Measurements from ENCODE around the gene LONP1.
"Not testable (repeated sequence)": the region's sequence is repeated elsewhere in the genome, so short reads cannot be mapped to it uniquely, and the experiment has no call there.

The LONP1 gene

DNA sequence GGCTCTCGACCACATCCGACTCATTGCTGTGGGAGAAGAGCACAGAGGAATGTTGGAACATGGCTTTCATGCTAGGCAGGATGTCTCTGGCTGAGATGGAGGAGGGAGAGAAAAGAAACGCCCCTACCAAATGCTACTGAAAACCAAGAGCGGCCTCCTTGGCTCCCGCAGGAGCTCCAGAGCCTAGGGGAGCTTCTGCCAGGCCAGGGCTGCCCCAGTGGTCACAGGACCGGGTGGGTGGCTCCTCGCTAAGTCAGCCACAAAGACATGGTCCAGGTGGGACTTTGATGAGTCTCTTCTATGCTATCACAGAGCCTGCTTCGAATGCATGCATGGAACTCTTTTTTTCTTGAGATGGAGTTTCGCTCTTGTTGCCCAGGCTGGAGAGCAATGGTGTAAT, 6.7 kb downstream of the LONP1 start:
- no peak for DNase-seq

DNA sequence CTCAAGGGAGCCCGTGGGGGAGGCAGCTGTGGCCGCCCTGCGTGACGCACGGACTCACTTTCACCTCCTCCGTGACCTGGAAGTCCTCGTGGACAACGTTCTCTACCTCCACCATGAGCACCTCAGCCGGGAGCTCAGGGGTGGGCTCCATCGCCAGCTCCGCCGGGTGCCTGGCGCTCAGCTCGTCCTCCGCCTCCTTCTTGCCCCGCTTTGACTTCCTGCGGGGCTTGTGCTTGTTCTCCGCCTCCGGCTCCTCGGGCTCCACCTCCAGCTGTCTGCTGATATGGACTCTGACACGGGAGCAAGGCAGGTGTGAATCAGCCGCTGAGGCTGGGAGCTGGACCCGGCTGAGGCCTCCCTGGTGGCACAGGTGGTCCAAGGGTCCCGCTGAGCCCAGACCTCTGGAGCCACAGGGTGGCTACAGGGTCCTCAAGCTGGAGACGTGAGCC, 8.2 kb downstream of the LONP1 start:
- DNase-seq = no peak

DNA sequence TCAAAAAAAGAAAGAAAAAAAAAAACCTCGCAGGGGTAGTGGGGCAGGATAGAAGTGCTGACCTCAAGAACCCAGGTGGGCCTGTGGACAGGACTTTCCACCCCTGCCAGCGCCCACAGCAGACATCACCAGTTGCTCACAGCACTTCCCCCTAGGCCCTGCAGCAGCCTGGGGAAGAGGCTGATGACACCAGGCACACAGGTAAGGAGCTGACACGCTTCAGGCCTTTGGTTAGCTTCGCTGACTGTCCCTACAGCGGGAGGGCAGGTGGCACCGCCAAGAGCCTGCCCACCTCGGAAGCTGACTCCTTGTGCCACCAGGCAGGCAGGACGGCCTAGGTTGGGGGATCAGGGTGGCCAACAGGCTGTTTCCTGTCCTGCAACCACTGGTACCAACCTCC, 8.9 kb downstream of the LONP1 start:
- no peak for DNase-seq

DNA sequence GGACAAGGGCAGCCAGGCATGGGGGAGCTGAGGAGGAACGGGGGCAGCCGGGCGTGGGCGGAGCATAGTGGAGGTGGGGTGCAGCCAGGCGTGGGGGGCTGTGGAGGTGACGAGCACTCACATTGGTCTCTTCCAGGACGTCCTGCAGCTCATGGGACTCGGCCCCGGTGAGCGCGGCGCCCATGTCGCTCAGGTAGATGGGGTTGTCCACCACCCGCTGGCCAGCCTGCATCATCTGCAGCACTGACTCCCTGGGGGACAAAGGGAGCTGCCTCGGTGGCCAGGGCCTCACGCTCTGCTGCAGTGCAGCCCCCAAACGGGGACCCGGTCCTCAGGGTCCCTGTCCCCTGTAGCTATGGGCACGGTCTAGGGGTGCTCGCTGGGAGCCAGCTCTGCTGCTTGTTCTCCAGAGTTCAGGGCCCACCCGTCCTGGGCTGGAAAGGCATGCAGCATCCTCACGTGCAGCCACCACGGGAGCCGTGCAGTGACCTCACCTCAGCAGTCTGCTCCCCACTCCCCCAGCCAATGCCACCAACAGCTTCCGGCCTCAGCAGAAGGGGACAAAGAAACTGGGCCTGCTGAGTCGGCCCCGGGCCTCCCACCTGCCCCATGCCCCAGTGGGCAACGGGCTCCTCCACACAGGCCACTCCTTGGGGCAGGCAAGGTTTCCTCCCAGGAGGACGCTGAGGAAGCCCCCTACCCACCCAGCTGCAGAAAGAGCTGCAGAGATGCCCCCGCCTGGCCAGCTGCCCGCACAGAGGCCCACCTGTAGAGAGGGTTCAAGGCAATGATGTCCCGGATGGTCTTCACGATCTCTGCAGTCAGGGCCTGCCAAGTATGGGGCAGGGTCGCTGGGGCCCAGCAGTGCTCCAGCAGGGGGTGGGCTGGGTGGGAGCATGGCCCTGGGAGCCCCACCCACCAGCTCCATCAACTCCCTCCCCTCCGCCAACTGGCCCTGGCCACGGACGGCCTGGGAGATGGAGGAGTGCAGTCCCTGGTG, 12.1 kb downstream of the LONP1 start:
- DNase-seq = no peak

DNA sequence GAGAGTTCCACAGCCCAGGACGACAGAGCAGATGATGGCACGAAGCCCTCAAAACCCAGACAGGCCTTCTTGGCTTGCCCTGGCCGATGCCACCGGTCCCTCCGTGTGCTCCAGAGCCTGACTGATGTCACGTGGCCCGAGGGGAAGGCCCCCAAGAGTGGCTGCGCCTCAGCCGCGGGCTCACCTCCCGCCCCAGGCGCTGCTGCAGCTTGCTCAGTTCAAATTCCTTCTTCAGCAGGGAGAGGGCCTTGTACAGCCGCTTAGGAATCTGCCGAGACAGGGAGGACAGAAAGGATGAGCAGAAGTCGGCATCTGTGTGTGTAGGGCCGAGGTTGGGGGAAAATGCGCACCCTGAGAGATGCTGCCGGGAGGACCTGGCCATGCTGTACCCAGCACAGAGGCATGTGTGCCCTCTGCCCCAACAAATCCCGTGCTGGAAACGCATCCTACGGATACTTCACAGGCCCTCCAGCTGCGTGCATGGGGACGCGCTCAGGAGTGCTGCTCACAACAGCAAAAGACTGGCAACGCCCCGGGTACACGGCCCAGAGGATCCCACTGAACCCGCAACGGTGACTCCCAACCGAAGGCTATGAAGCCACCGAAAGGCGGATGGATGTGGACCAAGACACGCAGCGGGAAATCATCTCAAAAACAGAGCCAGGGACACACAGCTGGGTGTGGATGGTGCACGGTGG, 12.9 kb downstream of the LONP1 start:
- DNase-seq = no peak

DNA sequence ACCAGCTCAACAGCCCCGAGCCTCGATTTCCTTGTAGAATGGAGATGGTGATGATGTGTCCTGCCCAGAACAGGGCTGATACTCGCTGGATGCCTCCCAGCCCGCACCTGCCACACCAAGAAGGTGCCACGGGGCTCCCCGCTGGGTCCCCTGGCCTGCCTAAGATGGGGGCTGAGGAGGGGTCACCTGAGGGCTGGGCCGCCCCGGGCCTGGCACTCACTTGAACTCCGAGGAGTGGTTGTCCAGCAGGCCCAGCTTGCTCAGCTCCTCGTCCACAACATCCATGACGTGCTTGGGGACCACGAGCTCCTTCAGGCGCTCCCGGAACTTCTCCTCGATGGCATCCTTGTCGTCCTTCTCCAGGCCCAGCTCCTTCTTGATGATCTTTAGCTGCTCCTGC, 14.4 kb downstream of the LONP1 start:
- DNase-seq = no peak

DNA sequence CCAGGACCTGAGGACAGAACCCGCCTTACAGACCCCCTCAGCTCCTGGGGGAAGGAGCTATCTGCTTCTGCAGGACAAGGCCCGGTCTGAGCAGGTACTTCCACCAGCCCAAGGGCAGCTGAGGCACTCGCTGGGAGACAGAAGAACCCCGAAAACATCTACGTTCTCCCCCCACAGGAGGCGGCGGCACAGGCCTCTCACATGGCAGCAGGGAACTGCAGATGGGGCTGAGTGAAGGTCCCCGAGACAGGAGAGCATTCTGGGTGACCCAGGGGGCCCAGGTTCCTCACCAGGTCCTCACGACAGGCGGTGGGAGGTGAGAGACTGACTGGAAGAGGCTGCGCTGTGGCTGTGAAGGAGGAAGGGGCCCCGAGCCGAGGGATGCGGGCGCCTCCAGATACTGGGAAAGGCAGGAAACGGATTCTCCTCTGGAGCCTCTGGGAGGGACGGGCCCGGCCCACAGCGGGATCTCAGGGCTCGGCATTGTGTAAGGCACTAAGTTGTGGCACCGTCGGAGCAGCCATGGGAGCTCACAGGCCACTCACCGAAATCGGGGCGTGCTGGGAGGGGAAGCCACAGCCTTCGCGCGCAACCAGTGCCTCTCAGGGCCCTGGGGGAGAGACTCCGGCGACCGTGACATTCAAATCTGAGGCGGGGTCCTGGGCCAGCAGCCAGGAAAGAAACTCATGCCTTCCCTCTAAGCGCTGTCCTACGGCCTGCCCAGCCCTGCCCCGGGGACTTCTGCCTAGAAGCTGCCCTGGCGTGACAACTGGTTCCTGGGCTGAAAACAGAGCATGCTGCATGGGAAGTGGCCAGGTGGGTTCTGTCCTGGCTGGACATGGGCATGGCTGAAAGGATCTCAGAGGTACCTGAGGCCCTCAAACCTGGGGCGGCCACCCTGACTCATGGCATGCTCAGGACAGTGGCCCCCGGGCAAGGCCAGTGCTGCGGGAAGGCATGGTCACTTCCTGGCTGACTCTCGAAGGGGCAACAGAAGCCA, 15.8 kb downstream of the LONP1 start:
- no peak for DNase-seq

DNA sequence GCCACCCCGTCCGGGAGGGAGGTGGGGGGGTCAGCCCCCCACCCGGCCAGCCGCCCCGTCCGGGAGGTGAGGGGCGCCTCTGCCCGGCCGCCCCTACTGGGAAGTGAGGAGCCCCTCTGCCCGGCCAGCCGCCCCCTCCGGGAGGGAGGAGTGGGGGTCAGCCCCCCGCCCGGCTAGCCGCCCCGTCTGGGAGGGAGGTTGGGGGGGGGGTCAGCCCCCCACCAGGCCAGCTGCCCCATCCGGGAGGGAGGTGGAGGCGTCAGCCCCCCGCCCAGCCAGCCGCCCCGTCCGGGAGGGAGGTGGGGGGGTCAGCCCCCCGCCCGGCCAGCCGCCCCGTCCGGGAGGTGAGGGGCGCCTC, 17.9 kb downstream of the LONP1 start:
- DNase-seq = not testable (repeated sequence)

DNA sequence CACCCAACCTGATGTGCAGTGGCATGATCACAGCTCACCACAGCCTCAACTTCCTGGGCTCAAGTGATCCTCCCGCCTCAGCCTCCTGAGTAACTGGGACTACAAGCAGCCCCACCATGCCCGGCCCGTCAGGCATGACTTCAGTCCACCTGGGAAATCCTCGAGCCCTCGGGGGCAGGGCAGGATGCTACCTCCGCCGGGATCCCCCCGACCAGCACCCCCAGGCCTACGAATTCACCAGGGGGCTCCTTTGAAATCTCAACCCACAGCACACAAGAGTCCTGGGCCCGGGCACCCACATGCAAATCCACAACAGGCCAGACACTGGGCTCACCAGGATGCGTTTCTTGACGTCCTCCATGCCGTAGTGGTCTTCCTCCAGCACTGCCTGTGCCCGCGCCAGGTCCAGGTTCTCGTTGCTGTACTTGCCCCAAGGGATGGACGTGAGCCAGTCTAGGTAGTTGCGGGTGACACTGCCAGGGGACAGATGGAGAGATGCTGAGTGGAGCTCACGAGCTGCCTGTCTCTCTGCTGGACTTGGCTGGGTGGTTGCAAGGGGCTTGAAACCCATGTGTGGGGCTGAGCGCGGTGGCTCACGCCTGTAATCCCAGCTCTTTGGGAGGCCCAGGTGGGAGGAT, 19.4 kb downstream of the LONP1 start:
- DNase-seq = no peak

DNA sequence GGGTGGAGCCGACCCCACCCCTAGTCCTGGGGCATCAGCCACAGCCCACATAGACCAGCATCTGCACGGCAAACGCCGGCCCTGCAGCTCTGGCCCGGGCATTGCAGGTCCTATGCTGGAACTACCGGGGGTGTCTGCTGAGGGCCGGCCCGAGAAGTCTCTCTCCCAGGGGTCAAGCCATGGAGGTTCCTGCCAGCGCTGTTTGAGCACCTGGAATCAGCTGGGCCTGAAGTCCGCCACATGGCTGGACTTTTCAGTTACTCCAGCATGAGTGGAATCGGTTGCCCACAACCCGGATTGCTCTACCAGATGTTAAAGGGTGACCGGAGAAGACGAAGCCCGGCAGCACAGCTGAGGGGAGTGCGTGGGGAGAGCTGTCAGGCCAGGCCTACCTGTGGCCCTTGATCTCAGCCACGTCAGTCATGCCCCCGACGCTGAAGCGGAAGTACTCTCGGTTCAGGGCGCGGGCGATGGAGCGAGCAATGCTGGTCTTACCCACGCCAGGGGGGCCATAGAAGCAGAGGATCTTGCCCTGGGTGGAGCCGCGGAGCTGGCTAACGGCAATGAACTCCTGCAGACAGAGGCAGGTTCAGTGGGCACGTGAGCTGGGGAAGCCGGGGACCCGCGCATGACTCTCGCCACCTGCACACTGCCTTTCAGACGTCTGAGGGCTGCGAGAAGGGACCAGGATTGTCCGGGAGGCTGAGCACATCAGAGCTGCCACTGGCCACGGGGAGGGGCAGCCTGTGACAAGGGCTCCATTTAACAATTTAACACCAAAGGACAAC, 21.1 kb downstream of the LONP1 start:
- DNase-seq = no peak

DNA sequence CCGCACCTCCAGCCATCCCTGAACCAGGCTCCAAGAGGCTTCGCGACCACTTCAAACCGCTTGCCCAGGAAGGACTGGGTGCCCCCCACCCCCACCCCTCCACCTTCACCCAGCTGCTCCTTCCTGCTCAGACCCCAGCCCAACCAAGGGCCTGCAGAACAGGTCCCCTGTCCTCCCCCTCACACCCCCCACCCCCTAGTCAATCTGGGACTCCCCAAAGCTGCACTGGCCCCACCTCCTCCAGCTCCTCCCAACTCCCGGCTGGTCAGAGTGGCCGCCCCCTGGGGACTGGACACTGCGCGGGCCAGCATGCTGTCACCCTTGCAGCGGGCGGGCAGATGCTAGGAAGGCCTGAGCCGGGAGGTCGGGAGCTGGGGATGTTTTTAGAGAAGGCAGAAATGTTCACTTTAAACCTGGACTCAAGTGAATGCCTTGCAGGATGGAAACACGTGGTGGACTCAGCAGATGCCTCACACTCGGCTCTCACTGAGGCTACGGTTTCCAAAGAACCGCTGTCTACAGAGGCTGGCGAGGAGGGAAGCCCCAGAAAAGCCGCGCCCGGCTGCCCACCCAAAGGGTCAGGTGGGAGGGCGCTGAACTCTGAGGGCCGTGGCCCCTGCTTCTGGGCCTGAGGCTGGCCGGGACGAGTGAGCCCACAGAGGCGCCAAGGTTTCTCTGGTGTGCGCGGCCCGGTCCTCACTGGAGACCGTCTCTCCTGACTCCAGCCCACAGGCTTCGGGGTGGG, 21.9 kb downstream of the LONP1 start:
- no peak for DNase-seq

DNA sequence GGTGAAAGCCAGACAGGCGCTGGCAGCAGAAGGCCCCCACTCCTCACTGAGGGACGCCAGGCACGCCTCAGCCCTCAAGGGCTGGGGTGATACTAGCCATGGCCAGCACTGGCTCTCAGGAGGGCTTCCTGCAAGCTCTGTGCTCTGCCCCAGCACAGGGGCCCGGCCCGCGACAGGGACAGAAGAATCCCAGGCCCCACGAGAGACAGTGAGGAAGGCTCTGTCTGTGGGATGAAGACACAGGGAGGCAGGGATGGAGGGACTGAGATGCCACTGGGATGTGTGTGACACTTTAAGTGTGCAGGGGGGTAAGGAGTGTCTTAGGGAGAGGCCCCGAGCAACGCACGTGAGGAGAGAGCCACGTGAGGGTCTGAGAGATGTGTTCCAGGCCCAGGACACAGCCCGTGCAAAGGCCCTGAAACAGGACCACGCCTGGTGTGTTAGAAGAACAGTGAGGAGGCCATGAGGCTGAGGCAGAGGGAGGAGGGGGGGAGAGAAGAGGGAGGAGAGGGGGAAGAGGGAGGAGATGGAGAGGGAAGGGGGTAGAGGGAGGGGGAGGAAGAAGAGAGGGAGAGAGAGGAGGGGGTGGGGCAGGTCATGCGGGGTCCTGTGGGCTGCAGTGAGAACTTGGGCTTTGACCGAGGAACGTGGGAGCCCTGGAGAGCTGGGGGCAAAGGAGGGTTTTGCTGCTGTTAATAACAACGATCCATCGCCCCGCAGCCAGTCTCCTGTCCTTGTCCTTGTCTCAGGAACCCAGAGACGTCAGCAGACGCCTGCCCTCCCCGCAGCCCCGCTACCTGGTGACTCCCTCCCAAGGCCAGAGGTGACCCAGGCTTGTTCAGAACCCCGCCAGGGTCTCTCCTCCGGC, 22.7 kb downstream of the LONP1 start:
- no peak for DNase-seq

DNA sequence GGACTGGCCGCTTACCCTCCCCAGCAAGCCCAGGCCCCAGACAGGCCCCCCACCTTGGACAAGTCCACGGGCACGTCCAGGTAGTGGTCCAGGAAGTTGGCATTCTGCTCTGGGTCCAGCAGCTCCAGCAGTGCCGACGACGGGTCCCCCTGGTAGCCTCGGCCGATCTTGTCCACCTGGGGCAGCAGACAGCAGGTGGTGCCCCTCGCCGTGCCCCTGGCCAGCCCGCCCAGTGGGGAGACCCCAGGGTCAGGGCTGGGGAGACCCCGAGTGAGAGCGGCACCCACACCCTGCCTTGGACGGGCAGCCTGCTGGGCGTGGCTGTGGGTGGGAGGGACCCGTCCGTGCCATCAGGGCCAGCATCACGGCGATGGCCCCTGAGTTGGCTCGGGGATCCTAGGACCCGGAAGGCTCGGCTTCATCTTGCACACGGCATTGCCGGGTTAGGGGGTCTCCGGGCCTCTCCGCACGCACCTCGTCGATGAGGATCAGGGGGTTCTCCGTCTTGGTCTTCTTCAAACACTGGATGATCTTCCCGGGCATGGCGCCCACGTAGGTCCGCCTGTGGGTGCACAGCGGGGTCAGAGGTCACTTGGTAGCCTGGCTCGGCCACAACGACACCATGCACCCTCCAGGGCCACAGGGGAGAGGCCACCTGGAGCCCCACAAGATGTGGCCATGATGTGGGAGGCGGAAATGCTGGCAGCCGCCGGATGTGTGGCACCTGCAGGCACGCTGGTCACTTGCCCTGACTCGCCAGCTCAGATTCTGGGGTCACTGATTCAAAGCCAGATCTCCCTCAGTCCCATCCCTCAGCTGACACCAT, 23.5 kb downstream of the LONP1 start:
- DNase-seq = no peak

DNA sequence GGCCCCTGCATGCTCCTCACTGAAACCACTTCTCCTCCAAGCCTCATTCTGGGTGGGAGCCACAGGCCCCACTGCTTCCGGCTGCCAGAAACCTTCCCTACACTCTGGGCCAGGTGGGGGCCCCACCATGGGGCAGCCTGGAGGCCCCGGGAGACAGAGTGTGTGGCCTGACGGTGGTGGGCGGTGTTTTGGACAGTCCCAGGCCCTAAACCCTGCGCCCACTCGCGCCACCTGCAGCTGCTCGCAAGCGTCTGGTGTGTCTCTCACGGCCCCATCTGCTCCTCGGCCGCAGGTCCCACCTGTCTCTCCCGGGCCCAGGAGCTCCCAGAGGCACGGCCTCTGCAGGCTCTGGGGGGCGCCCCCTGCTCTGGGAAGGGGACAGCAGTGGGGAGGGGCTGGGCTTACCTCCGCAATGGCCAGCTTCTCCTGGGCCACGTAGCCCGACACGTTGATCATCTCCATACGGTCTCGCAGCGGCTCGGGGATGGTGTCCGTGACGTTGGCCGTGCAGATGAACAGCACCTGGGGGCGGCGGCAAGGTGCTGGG, 24.2 kb downstream of the LONP1 start:
- no peak for DNase-seq

DNA sequence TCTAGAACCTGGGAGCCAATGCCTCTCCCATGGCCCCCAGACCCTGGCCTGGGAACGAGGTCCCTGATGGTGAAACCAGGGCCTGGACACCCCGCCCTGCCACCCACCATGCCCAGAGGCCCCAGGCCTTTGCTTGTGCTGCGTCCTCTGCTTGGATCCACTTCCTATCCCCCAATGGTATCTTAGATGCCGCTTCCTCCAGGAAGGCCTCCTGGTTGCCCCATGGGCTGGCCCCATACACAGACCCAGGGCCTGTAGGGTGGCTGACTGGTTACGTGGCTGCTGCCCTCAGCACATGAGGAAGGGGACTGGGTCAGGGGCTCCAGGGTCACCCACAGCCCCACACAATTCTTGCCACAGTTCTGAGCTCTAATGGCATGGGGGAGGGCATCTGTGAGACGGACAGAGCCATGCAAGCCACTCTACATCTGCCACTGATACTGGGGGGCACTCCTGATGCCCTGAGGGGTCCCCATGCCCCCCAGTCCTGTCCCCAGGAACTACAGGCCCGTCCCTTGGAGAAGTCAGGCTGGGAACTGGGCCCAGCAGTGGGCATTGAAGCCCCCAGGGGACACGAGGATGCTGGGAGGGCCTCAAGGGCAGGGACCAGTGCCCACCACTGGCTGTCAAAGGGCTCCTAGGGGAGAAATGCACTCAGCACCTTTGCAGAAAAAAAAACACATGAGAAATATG, 24.8 kb downstream of the LONP1 start:
- no peak for DNase-seq

DNA sequence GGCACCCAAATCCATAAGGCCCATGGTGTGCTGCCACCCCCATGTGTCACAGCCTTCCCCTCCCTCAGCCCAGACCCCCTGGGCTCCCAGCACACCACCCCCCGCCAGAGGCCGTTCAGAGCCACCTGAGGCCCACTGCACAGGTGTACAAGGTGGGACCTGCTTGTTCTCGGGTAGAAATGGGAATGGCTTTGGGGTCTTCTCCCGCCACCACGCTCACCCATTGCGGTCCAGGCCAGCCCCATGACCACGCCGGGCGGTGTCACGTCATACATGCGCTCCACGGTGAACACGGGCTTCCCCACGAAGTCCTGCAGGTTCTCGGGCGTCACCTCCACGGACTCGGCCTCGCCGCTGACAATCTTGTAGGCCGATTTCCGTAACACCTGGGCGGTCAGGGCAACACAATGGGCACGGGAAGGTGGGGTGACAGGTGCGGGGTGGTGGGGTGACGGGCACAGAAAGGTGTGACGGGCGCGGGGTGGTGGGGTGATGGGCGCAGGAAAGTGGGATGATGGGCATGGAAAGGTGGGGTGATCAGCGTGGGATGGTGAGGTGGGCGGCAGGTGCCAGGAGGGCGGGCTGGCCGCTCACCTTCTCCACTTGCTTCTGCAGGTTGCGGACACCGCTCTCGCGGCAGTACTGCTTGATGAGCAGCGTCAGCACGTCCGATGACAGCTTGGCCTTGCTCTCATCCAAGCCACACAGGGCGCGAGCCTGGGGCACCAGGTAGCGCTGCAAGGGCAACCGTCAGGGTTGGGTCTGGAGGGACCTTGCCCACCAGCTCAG, 25.6 kb downstream of the LONP1 start:
- DNase-seq = no peak
